ENCODE results near the gene DIAPH2. TPM values are rescaled to one million over a fixed set of nuclear protein-coding genes. Genes with fewer than 3 reads are reported as not detected.

The DIAPH2 gene
- total RNA-seq, 4 donors from 2014 or later = 12.1 to 41.6 (median 29.1) TPM

DNA sequence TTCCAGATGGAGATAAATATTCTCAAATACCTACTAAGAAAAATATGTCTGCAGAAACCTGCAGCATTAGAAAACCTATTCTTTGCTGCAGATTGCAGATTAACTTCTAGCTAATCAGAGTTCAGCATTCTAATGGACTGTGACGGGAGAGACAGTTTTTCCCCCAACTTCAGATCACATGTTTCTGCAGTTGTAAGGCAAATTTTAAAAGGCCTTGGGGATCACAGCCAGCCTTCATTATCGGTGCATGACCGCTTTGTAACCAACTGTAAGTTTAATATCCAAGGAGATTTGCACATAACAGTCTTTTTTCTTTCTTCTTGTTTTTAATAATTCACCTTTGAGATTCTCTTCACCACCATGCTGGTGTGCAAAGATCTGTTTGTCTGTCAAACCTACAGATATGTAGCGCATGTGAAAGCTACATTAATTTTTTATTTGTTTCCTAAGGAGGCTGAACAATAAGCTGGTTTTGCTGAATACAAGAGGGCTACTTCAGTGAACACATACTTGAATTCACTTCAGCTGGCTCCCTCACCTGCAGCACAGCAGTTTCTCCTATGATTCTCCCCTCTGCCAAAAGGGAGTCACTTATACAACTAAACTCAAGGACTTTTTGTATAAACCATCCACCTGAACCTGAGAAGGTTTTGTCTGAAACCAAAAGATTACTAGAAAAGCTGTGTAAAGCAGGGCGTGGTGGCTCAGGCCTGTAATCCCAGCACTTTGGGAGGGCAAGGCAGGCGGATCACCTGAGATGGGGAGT lies 687.5 kb downstream of the DIAPH2 start:
- ATAC-seq (no peak), DNase-seq (no peak)
- TF ChIP-seq CTCF (IDR thresholded peaks at IDR 0.05 in 4 of 5, conservative IDR thresholded peaks at IDR 0.05 in 1 of 5) (no peak), POLR2A (IDR thresholded peaks at IDR 0.05) (no peak)
- no peak overlapping the region for H3K27ac ChIP-seq
- no peaks in the 10 kb centered on the region for H3K4me1 ChIP-seq
- intact Hi-C loops (cut with DNase I; ENCODE audit: low total_unique reads) = no loop called here
- no peaks in the 10 kb centered on the region for H3K9me3 ChIP-seq
- in situ Hi-C loops (cut with MboI; ENCODE audit: low sequenced_read_pairs in 4 of 4) = no loop called here
- H3K27me3 ChIP-seq = no peaks in the 10 kb centered on the region
- H3K4me3 ChIP-seq = no peak overlapping the region
- no peaks in the 10 kb centered on the region for H3K36me3 ChIP-seq

GRCh38 chrX:97374266-97374665 lies 689.6 kb downstream of the DIAPH2 start:
- TF ChIP-seq CTCF (IDR thresholded peaks at IDR 0.05 in 4 of 5, conservative IDR thresholded peaks at IDR 0.05 in 1 of 5) (no peak), POLR2A (IDR thresholded peaks at IDR 0.05) (no peak)
- DNase-seq (no peak), ATAC-seq (no peak)
- Histone ChIP-seq H3K27ac (no peak overlapping the region), H3K4me1 (no peaks in the 10 kb centered on the region), H3K36me3 (no peaks in the 10 kb centered on the region), H3K27me3 (no peaks in the 10 kb centered on the region), H3K9me3 (no peaks in the 10 kb centered on the region), H3K4me3 (no peak overlapping the region)
- intact Hi-C loops (cut with DNase I; ENCODE audit: low total_unique reads) = no loop called here
- in situ Hi-C loops (cut with MboI; ENCODE audit: low sequenced_read_pairs in 4 of 4) = no loop called here

GRCh38 chrX:97380200-97380599 lies 695.6 kb downstream of the DIAPH2 start:
- in situ Hi-C loops (cut with MboI; ENCODE audit: low sequenced_read_pairs in 4 of 4) = no loop called here
- DNase-seq = no peak
- no peak overlapping the region for H3K4me3 ChIP-seq
- TF ChIP-seq POLR2A (IDR thresholded peaks at IDR 0.05) (no peak), CTCF (IDR thresholded peaks at IDR 0.05 in 4 of 5, conservative IDR thresholded peaks at IDR 0.05 in 1 of 5) (no peak)
- H3K27ac ChIP-seq = no peak overlapping the region
- no peak for ATAC-seq
- H3K36me3 ChIP-seq = peaks cover 0 to 6% of the 10 kb centered on the region in 2 donors
- no peaks in the 10 kb centered on the region for H3K9me3 ChIP-seq
- H3K27me3 ChIP-seq = no peaks in the 10 kb centered on the region
- H3K4me1 ChIP-seq = no peaks in the 10 kb centered on the region
- intact Hi-C loops (cut with DNase I; ENCODE audit: low total_unique reads) = no loop called here

GRCh38 chrX:97384685-97385084 lies 700.0 kb downstream of the DIAPH2 start:
- no peak for DNase-seq
- Histone ChIP-seq H3K27me3 (no peaks in the 10 kb centered on the region), H3K27ac (no peak overlapping the region), H3K4me1 (no peaks in the 10 kb centered on the region), H3K9me3 (no peaks in the 10 kb centered on the region), H3K36me3 (peaks cover 0 to 6% of the 10 kb centered on the region in 2 donors), H3K4me3 (no peak overlapping the region)
- TF ChIP-seq CTCF (IDR thresholded peaks at IDR 0.05 in 4 of 5, conservative IDR thresholded peaks at IDR 0.05 in 1 of 5) (no peak), POLR2A (IDR thresholded peaks at IDR 0.05) (no peak)
- in situ Hi-C loops (cut with MboI; ENCODE audit: low sequenced_read_pairs in 4 of 4) = no loop called here
- ATAC-seq = no peak
- intact Hi-C loops (cut with DNase I; ENCODE audit: low total_unique reads) = no loop called here

DNA sequence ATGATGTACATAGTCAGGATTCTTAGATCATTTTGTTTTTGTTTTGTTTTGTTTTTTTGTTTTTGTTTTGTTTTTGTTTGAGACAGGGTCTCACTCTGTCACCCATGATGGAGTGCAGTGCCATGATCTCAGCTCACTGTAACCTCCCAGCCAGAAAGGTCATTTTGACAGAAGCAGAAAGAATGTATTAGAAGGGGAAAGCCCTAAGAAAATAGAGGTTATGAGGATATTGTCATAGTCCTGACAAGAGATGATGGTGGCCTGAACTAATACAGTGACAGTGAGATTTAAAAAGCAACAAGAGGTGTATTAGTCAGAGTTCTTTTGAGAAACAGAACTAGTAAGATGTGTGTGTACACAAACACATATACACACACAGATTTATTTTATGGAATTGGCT lies 702.4 kb downstream of the DIAPH2 start:
- Histone ChIP-seq H3K4me3 (no peak overlapping the region), H3K27me3 (no peaks in the 10 kb centered on the region), H3K4me1 (no peaks in the 10 kb centered on the region), H3K9me3 (no peaks in the 10 kb centered on the region), H3K27ac (no peak overlapping the region), H3K36me3 (peaks cover 0 to 6% of the 10 kb centered on the region in 2 donors)
- ATAC-seq = no peak
- in situ Hi-C loops (cut with MboI; ENCODE audit: low sequenced_read_pairs in 4 of 4) (no loop called here), intact Hi-C loops (cut with DNase I; ENCODE audit: low total_unique reads) (no loop called here)
- DNase-seq = no peak
- TF ChIP-seq POLR2A (IDR thresholded peaks at IDR 0.05) = no peak
- TF ChIP-seq CTCF (IDR thresholded peaks at IDR 0.05 in 4 of 5, conservative IDR thresholded peaks at IDR 0.05 in 1 of 5) = no peak
